GM23248 (cell line): ENCODE results near the gene ZMYND19. TPM values are rescaled to one million over a fixed set of nuclear protein-coding genes. Genes with fewer than 3 reads are reported as not detected.
"Not testable (repeated sequence)": the region's sequence is repeated elsewhere in the genome, so short reads cannot be mapped to it uniquely, and the experiment has no call there.

Experiments
- DNase-seq: peaks from one replicate; pipeline ENCODE4 v3.0.0-alpha.2; 2015
- H2AFZ ChIP-seq: fragments of 200-600 bp; sonication (generic); 2 replicates; pipeline ENCODE4 v1.6.1; 2016; ENCODE audit warnings: antibody characterized with exemption
- H3F3A ChIP-seq: fragments of 200-600 bp; sonication (generic); 2 replicates; pipeline ENCODE4 v1.6.1; 2016; ENCODE audit warnings: mild to moderate bottlenecking, antibody characterized with exemption, mixed run types; ENCODE audit not compliant: insufficient read depth
- H3K27ac ChIP-seq: fragments of 200-600 bp; sonication (generic); 2 replicates; pipeline ENCODE4 v1.5.1; 2016; ENCODE audit warnings: mild to moderate bottlenecking
- H3K27me3 ChIP-seq: fragments of 200-600 bp; sonication (generic); replicated peaks from 2 replicates; pipeline ENCODE4 v1.6.1; 2016; ENCODE audit warnings: mild to moderate bottlenecking; ENCODE audit not compliant: insufficient read depth
- H3K36me3 ChIP-seq: fragments of 200-600 bp; sonication (generic); 2 replicates; pipeline ENCODE4 v1.6.1; 2016; ENCODE audit warnings: low read depth, mild to moderate bottlenecking
- H3K4me1 ChIP-seq: fragments of 200-600 bp; sonication (generic); 2 replicates; pipeline ENCODE4 v1.6.1; 2016; ENCODE audit warnings: mild to moderate bottlenecking; ENCODE audit not compliant: insufficient read depth
- H3K4me2 ChIP-seq: fragments of 200-600 bp; sonication (generic); one replicate; pipeline ENCODE4 v1.6.1; 2016; ENCODE audit warnings: mild to moderate bottlenecking; ENCODE audit not compliant: unreplicated experiment
- H3K4me3 ChIP-seq: fragments of 200-600 bp; sonication (generic); 2 replicates; pipeline ENCODE4 v1.5.1; 2016; ENCODE audit warnings: mild to moderate bottlenecking
- H3K79me2 ChIP-seq: fragments of 200-600 bp; sonication (generic); 2 replicates; pipeline ENCODE4 v1.6.1; 2016; ENCODE audit warnings: mild to moderate bottlenecking; ENCODE audit not compliant: insufficient read depth
- H3K9ac ChIP-seq: fragments of 200-600 bp; sonication (generic); 2 replicates; pipeline ENCODE4 v1.6.1; 2016; ENCODE audit warnings: mild to moderate bottlenecking
- H3K9me2 ChIP-seq: fragments of 200-600 bp; sonication (generic); 2 replicates; pipeline ENCODE4 v1.6.1; 2016; ENCODE audit warnings: mixed run types, mild to moderate bottlenecking, moderate library complexity; ENCODE audit not compliant: insufficient read depth
- H3K9me3 ChIP-seq: fragments of 200-600 bp; sonication (generic); one replicate; pipeline ENCODE4 v1.6.1; 2017; ENCODE audit warnings: low read depth
- H4K20me1 ChIP-seq: fragments of 200-600 bp; sonication (generic); 2 replicates; pipeline ENCODE4 v1.6.0; 2016; ENCODE audit not compliant: insufficient read depth
- EZH2 ChIP-seq: fragments of 200-600 bp; sonication (generic); IDR thresholded peaks from 2 replicates; pipeline ENCODE4 v1.6.1; 2018; ENCODE audit warnings: antibody characterized with exemption, mild to moderate bottlenecking; ENCODE audit not compliant: insufficient read depth, poor library complexity, severe bottlenecking
- EZH2phosphoT487 ChIP-seq: fragments of 200-600 bp; sonication (generic); IDR thresholded peaks from 2 replicates; pipeline ENCODE4 v1.6.1; 2018; ENCODE audit warnings: antibody characterized with exemption, moderate library complexity, mild to moderate bottlenecking, low read depth; ENCODE audit not compliant: insufficient read depth
- WGBS, 2 experiments: methylation state at CpG; one replicate each; pipeline ENCODE4 v1.1.6; 2015 to 2017; ENCODE audit warnings: low lambda C conversion rate in 2 of 2, low coverage in 1 of 2; ENCODE audit errors: missing lambda C conversion rate in 2 of 2; 5-methylcytosine and 5-hydroxymethylcytosine counted together
- in situ Hi-C: fragments of 300-500 bp; cut with MboI; formaldehyde crosslinking; loops from 2 replicates; pipeline ENCODE4 v1.15.0; 2020
- polyA plus RNA-seq: library from polyadenylated mRNA; unstranded; fragments of >200 nt; fragmentation: Nextera tagmentation; extraction: Ambion mirVana; gene quantifications from 2 replicates; pipeline ENCODE4 v1.2.1, GENCODE V29; 2016
- total RNA-seq: library from RNA; depleted of rRNA; stranded (reverse); fragments of >200 nt; shearing (Covaris generic); gene quantifications from 2 replicates; pipeline ENCODE4 v1.2.3, GENCODE V29; 2014

The ZMYND19 gene
- total and polyA plus RNA-seq, 2 experiments from 2014 or later: 6.1 to 29.6 TPM

DNA sequence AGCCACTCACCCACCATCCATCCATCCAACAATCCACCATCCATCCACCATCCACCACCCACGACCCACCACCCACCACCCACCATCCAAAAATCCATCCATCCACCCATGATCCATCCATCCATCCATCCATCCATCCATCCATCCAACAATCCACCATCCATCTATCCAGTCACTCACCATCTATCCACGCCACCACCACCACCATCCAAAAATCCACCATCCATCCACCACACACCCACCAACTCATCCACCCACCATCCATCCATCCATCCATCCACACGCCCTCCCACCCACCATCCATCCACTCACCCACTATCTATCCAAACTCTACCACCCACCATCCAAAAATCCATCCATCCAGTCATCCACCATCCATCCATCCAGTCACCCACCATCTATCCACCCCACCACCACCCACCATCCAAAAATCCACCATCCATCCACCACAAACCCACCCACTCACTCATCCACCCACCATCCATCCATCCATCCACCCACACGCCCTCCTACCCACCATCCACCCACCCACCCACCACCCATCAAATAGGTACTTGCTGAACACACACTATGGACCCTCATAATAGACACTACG, 20.6 kb downstream of the ZMYND19 start:
- Histone ChIP-seq H3K4me3 (no peak overlapping the region), H3K4me2 (no peak overlapping the region), H3K27ac (no peak overlapping the region), H3K9ac (no peak overlapping the region), H3K27me3 (no peaks in the 10 kb centered on the region), H4K20me1 (no peaks in the 10 kb centered on the region), H3K36me3 (peaks cover 9% of the 10 kb centered on the region), H3K4me1 (no peaks in the 10 kb centered on the region), H3K79me2 (peaks cover 29% of the 10 kb centered on the region), H2AFZ (no peak overlapping the region), H3K9me3 (no peaks in the 10 kb centered on the region), H3K9me2 (no peaks in the 10 kb centered on the region), H3F3A (no peaks in the 10 kb centered on the region)
- DNase-seq: no peak
- TF ChIP-seq EZH2phosphoT487: no peak
- no peak for TF ChIP-seq EZH2
- in situ Hi-C loops: no loop called here
- 98 to 100% methylated on average over 3 to 5 of the region's 5 CpGs for WGBS, 2 experiments

DNA sequence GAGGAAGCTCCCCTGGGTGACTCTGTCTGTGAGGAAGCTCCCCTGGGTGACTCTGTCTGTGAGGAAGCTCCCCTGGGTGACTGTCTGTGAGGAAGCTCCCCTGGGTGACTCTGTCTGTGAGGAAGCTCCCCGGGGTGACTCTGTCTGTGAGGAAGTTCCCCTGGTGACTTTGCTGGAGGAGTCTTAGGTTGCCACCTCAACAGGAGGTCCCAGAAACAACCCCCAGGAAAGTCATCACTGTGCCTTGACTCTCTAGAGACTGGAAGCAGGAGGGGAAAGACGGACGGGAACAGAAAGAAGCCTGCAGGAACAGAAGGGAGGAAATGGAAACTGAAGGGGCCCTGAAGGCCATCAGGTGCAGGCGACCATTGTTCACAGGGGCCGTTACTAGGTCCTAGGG, 21.9 kb downstream of the ZMYND19 start:
- in situ Hi-C loops, H4K20me1 ChIP-seq: not testable (repeated sequence)
- 78 to 82% methylated on average over 5 of the region's 5 CpGs for WGBS, 2 experiments

DNA sequence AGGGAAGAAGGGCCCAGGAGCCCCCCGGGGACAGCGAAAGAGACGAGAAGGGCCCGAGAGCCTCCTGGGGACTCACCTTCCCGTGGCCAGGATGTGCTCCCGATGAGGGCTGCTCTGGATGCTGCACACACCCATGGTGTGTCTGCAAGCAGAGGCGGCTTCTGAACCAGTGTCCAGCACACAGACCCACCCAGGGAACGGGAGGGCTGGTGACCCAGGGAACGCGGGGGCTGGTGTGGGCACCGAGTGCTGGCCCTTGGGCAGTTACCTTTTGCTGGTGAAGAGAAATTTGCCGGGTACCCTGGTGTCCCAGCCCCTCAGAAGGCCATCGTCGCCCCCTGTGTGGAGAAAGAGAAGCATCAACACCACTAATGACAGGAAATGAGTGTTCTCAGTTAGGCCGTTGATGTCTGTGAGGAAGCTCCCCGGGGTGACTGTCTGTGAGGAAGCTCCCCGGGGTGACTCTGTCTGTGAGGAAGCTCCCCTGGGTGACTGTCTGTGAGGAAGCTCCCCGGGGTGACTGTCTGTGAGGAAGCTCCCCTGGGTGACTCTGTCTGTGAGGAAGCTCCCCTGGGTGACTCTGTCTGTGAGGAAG, 25.4 kb downstream of the ZMYND19 start:
- 89 to 93% methylated on average over 17 of the region's 18 CpGs for WGBS, 2 experiments
- H3K27ac ChIP-seq: no peak overlapping the region
- in situ Hi-C loops: no loop called here
- H3K4me3 ChIP-seq: no peak overlapping the region
- no peaks in the 10 kb centered on the region for H3K9me3 ChIP-seq
- DNase-seq: no peak
- H3K27me3 ChIP-seq: no peaks in the 10 kb centered on the region
- H3K36me3 ChIP-seq: peaks cover 2% of the 10 kb centered on the region; the same call in 1 of the 2 replicates
- H3K4me1 ChIP-seq: no peaks in the 10 kb centered on the region
- no peaks in the 10 kb centered on the region for H4K20me1 ChIP-seq
- no peaks in the 10 kb centered on the region for H3K9me2 ChIP-seq
- 0 out of 2 replicates have a peak, but pooled peaks cover 8% of the 10 kb centered on the region for H3K79me2 ChIP-seq
- H3F3A ChIP-seq: no peaks in the 10 kb centered on the region
- TF ChIP-seq EZH2phosphoT487 (no peak), EZH2 (no peak)
- H3K4me2 ChIP-seq: no peak overlapping the region
- H3K9ac ChIP-seq: no peak overlapping the region
- H2AFZ ChIP-seq: no peak overlapping the region

More for the DNA sequence above, 21.9 kb downstream of the ZMYND19 start:
- H3K9me2 ChIP-seq, H3F3A ChIP-seq, H3K36me3 ChIP-seq, H3K4me3 ChIP-seq, DNase-seq, H3K27me3 ChIP-seq, H3K4me1 ChIP-seq, H3K9ac ChIP-seq, H2AFZ ChIP-seq, H3K9me3 ChIP-seq, H3K4me2 ChIP-seq, H3K27ac ChIP-seq: not testable (repeated sequence)
- peaks cover 22% of the 10 kb centered on the region for H3K79me2 ChIP-seq

DNA sequence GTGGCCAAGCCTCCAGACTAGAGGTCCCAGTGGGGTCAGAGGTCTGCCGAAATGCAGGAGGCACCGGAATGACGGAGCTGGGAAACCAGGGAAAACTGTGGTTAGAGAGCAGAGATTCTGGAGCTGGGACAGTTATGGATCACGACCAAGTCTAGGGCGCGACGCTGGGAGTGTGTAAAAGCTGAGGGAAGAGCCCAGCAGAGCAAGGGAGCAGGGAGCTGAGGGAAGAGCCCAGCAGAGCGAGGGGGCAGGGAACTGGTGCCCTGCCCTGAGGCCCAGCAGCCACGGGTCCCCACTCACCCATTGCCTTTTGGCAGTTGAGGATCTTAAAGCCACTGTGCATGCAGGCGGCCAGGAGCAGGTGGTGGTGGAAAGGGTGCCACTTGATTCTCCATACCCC, 26.2 kb downstream of the ZMYND19 start:
- H3K4me3 ChIP-seq: no peak overlapping the region
- 0 out of 2 replicates have a peak, but pooled peaks cover 5% of the 10 kb centered on the region for H3K79me2 ChIP-seq
- no peak overlapping the region for H3K9ac ChIP-seq
- H3K4me2 ChIP-seq: no peak overlapping the region
- no peaks in the 10 kb centered on the region for H3K4me1 ChIP-seq
- DNase-seq: no peak
- H4K20me1 ChIP-seq: no peaks in the 10 kb centered on the region
- no peak overlapping the region for H3K27ac ChIP-seq
- H3F3A ChIP-seq: no peaks in the 10 kb centered on the region
- H2AFZ ChIP-seq: no peak overlapping the region
- no peak for TF ChIP-seq EZH2
- TF ChIP-seq EZH2phosphoT487: no peak
- no peaks in the 10 kb centered on the region for H3K9me3 ChIP-seq
- WGBS, 2 experiments: 95 to 98% methylated on average over 10 of the region's 10 CpGs
- no peaks in the 10 kb centered on the region for H3K27me3 ChIP-seq
- in situ Hi-C loops: no loop called here
- H3K36me3 ChIP-seq: peaks cover 4% of the 10 kb centered on the region; the same call in 1 of the 2 replicates
- H3K9me2 ChIP-seq: no peaks in the 10 kb centered on the region
